Hematopoietic multipotent progenitor cell treated with erythropoietin and hydrocortisone succinate and interleukin-3 and kit ligand, for 6 days (in vitro differentiated cells): ENCODE measurements around the gene CHRNA9.
"Not testable (repeated sequence)": the region's sequence is repeated elsewhere in the genome, so short reads cannot be mapped to it uniquely, and the experiment has no call there.

ENCODE experiments used
- DNase-seq: peaks from one replicate; pipeline ENCODE4 v3.0.0-alpha.2; 2015

Gene CHRNA9

GRCh38 chr4:40392241-40392640 is 57.1 kb downstream of the CHRNA9 start:
- DNase-seq: not testable (repeated sequence)

GRCh38 chr4:40394236-40394635 is 59.1 kb downstream of the CHRNA9 start:
- no peak for DNase-seq

GRCh38 chr4:40395166-40395900 is 60.2 kb downstream of the CHRNA9 start:
- DNase-seq: no peak

GRCh38 chr4:40395908-40396793 is 61.0 kb downstream of the CHRNA9 start:
- no peak for DNase-seq

- DNase-seq: no peak
Observed at GRCh38 chr4:40399578-40399977, 64.4 kb downstream of the CHRNA9 start.

GRCh38 chr4:40401096-40401495 is 66.0 kb downstream of the CHRNA9 start:
- DNase-seq: no peak

- no peak for DNase-seq
Observed at GRCh38 chr4:40401631-40402030, 66.5 kb downstream of the CHRNA9 start.

GRCh38 chr4:40402556-40402955 is 67.4 kb downstream of the CHRNA9 start:
- DNase-seq: no peak

GRCh38 chr4:40403081-40403480 is 67.9 kb downstream of the CHRNA9 start:
- DNase-seq: no peak
